Raji (cell line): ENCODE data around the gene ISX.

Experiments
- POLR2A ChIP-seq: IDR thresholded peaks from 2 replicates; pipeline ENCODE4 v1.6.1; 2011; ENCODE audit warnings: low read depth, low read length, control low read depth; ENCODE audit not compliant: insufficient read depth

ISX gene

DNA sequence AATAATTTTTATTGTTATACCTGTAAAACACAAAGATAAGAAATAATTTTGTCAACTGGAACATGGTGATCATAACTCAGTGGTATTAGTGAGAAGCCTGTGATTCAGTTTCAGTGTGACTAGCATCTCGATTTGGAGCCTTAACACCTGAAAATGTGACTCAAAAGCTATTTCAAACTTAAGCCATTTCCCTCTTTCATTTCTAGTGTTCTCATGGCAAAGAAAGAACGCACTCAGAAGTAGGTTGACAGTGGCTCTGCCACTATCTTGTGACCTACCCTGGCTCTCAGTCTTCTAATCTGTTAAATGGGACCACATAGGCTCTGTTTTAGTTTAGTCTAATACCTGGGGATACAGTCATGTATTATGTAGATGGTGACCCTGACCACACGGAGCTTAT lies 62.7 kb downstream of the ISX start:
- TF ChIP-seq POLR2A, result no peak

DNA sequence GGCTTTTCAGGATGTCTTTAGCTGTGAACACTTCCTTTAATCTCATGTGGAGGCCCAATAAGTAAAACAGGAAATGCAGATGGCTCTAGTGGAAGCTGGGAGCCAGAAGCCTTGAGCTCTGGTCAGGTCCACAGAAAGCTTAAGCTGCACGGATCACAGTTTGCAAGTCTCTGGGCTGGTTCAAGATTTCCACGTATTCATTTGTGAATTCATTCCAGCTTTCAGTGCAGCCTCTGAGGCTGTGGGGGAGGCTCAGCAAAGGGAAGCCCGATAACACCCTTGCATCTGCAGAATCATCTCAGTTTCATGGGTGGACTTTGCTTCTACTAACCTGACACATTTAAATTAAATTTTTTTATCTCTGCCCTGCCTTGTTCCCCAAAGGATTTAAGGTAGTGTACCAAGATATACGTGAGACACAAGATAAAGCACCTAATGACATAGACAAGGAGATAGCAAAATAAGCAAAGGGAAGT lies 65.6 kb downstream of the ISX start:
- TF ChIP-seq POLR2A, result no peak

DNA sequence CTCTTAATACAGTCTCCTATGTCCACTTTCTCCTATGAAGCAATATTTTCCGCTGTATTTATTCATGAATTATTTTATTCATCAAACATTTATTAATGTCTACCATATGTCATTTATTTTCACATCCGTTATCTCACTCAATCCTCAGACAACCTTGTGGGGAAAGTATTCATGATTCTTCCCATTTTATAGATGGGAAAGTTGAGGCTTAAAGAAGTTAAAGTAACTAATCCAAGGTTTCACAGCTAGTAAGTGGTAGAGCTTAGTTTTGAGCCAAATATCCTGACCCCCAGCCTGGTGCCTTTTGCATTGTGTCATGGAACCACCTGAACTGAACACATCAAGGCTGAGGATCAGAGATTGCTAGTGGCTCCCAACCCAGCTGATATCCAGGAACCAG lies 66.6 kb downstream of the ISX start:
- no peak for TF ChIP-seq POLR2A

DNA sequence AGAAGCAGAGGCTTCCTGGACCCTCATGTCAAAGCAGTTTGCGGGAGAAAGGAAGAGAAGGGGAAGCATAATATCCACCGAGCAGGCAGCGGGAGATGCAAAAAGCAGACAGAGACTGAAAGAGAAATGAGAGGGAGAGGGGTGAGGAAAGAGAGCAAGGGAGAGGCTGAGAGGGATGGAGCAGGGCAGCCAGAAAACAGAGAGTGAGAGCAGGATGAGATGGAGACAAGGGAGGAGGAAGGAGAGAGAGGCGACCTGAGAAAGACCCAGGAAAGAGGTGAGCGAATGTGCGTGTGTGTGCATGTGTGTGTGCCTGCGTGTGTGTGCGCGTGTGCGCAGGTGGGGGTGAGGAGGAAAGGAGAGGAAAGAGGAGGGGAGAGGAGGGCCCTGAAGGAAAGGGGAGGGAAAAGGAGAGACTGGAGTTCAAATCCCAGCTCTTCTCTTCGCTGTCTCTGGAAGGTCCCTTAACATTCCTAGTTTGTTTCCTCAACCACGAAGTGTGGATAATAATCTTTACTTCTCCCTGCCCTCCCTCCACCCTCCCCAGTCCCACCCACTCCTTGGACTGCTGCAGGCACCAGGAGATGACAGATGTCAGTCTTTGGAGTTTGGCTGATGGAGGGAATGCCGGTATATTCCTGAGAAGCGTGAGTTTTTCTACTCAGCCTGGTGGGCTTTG lies 67.9 kb downstream of the ISX start:
- no peak for TF ChIP-seq POLR2A

DNA sequence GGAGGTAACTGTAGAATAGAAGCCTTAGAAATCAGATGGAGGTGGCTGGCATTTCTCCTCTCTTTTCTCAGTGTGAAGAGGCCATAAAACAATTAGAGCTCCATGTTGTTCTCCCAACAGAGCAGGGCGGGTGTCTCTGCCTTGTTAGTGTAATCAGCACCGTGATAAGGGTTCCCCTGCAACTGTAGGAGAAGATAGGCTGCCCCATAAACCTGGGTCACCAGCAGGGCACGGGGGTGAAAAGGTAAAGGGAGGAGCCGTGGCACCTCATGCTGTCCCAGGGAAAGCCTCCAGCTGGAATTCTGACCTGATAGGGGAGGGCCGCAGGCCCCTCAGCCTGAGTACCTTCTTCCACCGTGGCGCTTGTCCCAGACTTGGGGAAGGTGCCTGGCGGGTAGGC lies 68.7 kb downstream of the ISX start:
- no peak for TF ChIP-seq POLR2A

DNA sequence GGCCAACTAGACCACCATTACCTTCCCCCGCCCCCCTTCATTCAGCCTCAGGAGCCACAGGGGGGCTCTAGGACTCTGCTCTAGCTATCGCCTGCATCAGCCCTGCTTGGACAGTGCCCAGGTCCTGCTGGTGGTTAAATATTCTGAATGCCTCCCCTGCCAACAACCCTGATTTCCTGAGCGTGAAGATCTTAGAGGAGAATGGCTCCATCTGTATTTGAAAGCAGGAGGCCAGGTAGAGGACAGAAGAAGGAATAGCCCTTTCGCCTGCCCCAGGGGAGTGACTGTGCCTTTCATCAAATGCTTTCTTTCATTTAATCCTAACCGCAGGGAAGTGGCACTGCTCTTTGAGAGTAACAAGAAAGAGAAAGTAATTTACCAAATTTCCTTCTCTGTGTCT lies 69.2 kb downstream of the ISX start:
- no peak for TF ChIP-seq POLR2A
